Renal cortex interstitium (tissue), 11 donors: ENCODE data around the gene GRM5. TPM values are rescaled to one million over a fixed set of nuclear protein-coding genes. Genes with fewer than 3 reads are reported as not detected.
"Not testable (repeated sequence)": the region's sequence is repeated elsewhere in the genome, so short reads cannot be mapped to it uniquely, and the experiment has no call there.

Source experiments
- DNase-seq, 11 donors: peaks; one replicate each; pipeline ENCODE4 v3.0.0-alpha.2; 2013; ENCODE audit warnings: low read depth in 9 of 11, low spot score in 4 of 11; ENCODE audit errors: extremely low read depth in 1 of 11
- polyA plus RNA-seq, 3 donors: library from polyadenylated mRNA; unstranded; fragments of 120-200 nt; gene quantifications; one replicate each; pipeline ENCODE4 v1.2.1, GENCODE V29; 2013; ENCODE audit not compliant: insufficient read length in 3 of 3

GRM5 gene
- polyA plus RNA-seq, 3 donors = 0.12 to 0.38 (median 0.19) TPM

DNA sequence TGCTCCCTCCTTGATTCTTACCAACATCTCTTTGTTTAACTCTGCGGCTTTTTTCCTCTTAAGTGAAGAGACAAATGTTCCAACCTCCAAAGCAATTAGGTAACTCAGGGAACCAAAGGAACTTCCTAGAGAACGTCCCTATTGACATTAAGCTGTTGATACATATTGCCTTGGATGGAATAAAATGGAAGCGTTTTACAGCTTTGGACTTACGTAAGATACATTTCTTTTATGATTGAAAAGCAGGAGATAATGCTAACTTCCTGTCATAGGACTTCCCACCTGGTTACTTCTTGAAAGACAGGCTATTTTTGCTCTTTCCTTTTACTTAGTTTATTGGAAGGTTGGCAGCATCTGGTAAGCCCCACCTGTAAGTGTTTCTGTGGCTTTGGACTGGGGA, 482.5 kb downstream of the GRM5 start:
- DNase-seq = no peak

DNA sequence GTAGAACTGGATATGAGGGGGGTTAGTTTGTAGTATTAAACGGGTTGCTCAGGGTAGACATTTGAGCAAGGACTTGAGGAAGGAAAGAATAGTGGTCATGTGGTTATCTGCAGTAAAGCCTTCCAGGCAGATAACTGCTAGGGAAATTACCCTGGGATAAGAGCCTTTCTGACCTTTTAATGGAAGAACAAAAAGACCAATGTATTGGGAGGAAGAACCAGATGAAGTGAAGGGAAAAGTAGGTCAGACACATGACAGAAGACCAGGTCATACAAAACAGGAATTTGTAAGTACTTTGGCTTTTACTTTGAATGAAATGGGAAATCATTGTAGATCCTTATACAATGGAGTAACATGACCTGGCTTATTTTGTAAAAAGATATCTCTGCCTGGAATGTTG, 486.3 kb downstream of the GRM5 start:
- no peak for DNase-seq

DNA sequence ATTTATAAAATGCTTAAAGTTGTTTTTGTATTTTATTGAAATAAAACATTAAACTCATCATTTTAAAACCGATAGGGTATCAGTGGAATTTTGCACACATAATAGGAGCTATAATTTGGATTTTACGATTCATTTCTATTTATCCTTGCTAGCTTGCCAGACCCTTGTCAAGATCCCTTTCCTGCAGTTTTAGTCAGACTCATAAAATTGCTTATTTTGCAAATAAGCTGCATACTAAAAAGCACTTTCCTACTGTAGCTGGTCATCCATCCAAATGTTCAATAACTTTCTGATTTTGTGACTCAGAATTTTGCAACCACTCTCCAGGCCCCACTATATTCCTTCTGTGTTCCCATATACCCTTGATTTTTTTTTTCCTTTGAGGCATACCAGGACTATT, 489.0 kb downstream of the GRM5 start:
- peak in 1 of 11 donors; percentile 6 for DNase-seq

DNA sequence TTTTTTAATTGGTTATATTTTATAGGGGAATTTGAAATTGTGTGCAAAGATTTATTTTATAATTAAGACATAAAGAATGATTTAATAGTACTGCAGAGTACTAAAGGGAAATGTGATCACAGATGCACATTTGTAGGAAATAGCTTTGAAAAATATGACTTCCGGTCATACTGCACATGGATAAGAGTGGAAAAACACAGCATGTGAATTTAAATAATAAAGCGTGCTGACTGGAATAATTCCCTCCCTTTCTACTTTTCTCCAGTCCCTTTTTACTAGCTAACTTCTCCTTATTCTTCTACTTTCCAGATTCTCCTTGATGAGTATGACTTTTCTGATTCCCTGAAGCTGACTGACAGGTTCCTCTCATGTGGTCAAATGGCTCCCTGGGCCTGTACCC, 489.9 kb downstream of the GRM5 start:
- peak in 3 of 11 donors; percentile 33 to 54 (median 48) for DNase-seq

DNA sequence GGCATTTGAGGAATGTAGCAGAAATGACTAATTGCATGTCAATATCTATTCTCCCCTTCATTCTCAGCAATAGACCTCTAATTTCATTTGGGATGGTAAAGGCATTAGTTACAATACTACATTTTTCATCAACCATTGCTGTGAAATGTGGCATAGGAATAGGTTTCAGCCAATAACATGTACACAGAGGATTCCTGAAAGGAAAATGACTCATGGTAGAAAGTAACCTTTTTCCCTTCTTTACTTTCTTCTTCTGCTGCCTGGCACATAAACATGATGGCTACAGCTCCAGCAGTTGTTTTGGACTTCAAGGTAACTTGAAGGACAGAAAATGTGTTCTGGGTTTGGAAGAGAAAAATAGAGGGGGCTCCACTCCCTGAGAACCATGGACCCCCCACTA, 496.4 kb downstream of the GRM5 start:
- DNase-seq = no peak

DNA sequence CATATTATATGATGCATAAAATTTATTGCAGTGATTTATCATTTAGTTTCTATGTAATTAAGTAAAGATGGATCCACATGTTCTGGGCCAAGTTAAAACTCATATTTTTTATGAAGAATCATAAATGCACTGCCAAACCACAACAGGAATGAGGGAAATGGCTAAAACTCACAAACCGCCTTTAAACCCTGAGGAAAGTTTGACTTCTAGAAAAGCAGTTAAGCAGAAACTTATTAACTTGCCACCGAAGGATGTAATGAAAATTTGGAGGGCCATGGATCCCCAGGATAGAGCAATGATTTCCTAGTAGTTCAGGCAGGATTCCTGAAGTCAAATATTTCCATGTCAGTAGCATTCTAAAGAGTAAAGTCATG, 510.0 kb downstream of the GRM5 start:
- DNase-seq = peak in 1 of 11 donors; percentile 40

DNA sequence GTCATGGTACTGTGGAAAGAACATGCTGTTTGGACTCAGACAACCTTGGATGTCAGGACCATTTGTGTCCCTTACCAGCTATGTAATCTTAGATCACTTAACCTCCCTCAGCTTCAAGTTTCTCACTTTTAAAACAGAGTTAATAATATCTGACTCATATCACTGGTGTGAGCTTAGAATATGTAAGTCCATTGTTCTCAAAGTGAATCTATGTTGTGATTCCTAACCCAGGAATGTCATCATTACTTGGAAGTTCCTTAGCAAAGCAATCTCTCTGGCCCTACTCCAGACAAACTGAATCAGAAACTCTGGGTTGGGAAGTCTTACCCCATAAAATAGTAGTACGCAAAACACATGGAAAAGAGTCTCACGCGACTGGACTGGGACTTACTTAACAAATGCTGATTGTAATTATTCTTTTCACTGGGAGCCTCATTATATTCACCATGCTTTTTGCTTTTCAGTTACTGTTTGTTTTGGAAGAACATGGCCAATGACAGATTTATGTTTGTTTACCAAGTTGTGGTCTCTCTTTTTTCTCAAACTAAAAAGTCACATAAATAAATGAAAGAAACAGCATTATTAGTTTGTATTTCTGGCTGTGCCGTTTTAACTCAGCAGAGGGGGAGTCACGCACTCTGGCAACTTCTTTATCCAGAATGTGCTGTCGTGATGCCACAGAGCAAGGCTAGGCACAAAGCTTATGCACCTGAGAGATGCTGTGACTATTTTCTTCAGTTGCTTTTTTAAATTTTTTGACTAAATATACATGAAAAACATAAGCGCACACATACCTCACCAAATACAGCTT, 510.6 kb downstream of the GRM5 start:
- DNase-seq = peak in 6 of 11 donors; percentile 41 to 82 (median 75)

DNA sequence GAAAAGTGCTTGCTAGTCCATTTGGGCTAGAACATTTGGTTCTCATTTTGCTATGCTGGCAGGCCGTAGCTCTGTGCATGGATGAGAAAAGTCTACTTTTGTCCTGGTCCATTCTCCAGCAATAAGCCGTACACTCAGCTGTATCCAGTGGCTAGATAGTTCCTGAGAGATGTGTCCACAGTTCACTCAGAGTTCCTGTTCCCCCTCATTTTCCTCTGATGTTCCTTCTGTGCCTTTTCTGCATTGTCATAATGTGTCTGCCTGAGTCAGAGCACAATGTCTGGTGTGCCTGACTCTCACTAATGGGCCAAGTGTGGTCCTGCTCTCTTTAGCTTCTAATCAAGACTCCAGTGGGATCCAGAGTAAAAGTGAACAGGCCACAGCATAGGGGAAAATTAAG, 512.6 kb downstream of the GRM5 start:
- no peak for DNase-seq

DNA sequence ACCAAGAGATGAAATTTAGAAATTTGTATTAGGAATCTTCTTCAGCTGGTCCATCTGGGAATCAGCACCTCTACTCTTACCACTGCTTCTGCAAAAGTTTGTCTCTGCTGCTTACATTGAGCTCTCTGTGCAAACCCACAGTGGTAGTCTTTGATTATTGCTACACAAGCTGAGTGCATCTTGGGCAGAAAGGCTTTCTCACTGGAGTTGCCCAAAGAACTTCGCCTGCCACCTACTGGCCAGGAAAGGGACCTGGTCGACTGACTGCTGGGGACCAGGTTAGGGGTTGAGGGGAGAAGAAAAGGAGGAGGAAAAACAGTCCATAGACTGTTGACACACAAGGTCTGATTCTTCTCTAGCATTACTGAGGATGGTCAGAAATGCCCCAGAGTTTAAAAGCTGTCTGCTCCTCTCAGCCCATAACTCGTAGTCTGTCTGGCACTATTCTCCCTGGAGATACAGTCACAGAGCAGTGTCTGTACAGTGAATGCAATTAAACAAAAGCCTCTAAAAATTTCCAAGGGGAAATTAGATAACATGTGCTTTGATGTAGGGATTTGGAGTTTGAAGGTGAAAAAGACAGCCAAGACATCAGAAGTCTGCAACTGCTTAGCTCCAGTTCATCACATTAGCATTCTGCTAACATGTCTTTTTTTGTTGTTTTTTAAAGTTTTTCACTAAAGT, 513.3 kb downstream of the GRM5 start:
- no peak for DNase-seq

DNA sequence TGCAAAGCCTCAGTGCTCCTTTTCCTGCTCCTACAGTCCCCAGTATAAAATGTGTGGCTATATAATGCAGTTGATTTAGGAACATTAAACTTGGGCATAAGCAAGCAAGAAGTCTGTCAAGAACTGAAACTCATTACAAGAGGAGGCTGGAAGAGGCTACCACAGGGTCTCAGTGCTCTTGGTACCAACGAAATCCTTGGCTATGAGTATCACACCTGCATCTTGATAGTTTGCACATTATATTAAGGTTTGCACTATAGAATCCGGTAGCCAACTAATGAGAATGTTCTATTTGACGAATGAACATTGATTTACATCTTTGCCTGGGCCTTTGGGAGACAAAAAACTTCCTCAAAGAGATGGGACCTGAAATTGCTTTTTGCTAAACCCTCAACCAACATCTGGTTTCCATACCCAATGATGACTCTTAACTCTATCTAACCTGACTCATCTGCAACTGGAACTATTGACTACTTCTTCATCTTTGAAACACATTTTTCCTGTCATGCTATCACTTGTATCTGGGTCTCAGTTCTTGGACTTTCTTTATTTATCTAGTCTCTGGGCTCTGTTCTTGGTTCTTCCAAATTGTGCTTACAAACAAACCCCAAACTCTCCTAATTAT, 521.0 kb downstream of the GRM5 start:
- DNase-seq = no peak

DNA sequence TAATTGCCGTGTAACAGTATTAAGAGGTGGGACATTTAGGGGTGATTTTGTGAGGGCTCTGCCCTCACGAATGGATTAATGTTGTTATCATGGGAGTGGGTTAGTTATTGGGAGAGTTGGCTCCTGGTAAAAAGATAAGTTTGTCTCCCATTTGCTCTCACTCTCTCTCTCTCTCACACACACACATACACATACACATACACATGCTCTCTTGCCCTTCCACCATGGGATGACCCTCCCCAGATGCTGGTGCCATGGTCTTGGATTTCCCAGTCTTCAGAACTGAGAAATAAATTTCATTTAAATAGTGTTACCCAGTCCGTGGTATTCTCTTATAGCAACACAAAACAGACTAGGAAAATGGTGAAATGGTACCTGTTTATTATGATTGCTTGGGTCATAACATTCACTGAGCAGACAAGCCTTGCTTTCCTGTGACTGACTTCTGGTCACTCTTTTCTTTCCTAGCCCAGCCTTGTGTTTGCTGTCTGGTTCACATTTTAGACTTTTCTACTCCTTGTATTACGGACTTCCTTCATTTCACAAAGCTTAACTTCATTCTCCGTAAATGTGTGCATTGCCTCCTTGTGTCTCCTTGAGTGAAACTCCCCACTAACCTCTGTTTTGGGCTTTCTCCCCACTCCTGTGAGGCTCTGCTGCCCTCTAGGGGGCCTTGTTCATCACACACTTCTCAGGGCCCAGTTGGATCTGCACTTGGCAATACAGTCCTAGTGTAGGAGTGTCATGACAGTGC, 521.7 kb downstream of the GRM5 start:
- peak; percentile 75 to 91 (median 81) for DNase-seq

DNA sequence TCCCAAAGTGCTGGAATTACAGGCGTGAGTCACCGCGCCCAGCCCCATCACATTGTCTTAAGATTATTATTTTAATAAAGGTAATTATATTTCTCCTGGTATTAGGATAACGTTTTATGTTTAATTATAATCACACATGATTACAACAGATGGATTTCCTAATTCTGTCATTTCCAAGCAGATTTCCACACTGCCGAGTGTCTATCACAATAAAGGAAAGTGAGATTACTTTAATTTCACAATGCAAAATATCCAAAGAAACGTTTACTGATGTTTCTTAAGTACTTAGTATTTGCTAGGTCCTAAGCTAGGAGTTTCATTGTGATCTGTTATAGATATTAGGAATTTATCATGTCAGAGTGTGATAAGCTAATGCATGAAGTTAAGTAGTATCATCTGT, 524.8 kb downstream of the GRM5 start:
- DNase-seq = no peak

DNA sequence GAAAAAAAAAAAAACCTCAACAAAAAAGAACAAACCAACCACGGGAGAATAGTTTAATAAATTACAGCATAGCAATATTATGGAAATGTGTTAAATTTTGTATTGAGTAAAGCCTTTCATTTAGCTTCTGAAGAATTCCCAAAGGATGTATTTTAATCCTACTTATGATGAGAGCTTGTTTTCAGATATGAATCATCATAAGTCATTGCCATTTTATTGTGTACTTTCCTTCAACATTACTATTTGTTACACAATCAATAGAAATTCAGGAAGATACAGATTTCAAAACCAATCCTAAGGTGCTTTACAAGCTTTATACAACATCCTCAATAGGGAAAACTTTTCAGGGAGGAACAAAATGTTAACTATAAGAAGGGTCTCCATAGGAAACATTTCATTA, 527.7 kb downstream of the GRM5 start:
- no peak for DNase-seq

DNA sequence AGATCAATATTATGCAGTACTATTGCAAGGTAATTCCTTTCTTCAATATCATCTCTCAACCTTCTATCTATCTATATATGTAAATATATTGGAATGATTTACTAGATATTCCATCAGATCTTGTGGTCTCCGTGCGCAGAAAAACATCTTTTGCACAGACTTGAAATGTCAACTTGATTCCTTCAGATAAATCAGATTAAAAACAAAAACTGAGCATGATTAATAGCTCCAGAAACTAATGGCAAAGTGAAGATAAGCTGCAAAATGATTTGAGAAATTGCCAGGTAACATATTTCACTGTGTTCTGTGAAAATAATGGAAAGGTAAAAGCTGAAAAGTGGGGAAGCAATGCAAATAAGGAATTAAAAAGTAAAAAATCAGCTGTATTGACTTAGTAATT, 528.2 kb downstream of the GRM5 start:
- no peak for DNase-seq

DNA sequence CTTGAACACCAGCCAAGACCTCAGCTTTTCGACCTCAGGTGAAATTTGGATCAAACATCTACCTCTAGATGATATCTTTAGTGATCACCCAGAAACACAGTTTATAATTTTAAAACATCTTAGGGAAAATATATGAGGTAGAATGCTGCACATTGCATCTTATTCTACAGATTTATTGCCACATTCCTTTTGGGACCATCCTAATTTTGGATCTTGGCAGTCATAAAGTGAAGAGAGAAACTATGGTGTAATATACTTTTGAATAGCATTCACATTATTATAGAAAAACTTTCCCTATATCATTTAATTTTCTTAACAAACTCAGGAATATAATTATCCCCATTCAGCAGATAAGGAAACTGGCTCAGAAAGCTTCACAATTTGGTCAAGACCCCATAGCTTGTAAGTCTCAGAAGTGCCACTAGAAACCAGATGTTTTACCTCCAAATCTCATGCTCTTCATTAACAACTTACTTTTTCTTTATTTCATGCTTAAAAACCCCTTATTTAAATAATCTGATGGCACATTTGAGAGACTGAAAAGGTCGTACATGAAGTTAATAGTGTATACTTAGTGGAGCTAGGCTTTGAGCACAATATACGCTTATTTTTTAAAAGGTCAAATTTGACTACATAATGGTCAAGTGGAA, 529.0 kb downstream of the GRM5 start:
- DNase-seq = no peak

DNA sequence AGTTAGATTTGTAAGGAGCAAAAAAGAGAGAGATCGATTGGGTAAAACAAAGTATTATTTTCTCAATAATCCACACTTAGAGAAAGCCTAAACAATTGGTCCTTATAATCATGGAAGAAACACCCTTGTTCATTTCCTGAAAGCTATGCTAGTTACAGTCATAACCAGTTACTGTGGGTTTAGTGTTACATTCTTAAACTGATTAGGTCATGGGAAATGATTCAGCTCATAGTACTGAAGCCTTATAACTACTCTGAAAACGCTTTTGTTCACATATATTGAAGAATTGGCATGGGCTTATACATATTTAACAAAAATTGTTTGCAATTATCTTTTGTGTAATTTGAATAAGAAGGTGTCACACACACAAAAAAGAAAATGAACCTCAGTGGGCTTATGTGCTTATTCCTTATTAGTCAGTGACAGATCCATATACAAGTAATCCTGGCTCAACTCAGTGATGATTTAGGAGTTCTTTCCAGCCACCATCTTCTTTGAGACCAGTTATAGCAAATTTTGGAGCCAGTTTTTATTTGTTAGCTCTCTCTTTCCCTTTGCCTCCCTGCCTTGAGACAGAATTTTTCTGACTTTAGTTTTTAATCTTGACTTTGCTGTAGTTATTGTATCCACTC, 529.8 kb downstream of the GRM5 start:
- no peak for DNase-seq

DNA sequence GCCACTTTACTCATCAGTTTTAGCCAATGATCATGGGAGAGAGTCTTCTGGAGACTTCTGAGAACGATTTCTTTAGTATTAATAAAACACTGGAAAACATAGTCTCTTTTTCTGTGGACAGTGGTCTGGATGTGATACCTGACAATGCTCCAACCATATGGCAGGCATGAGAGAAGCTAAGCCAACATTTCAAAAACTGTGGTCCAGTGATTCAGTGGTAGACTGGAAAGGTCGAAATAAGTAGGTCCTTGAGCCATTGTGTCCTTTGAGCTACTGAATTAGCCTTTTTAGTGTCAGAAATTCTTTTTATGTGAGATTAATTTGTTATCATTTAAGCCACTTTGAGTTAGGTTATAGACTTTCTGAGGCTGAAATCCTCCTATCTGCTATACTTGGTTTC, 530.5 kb downstream of the GRM5 start:
- no peak for DNase-seq

DNA sequence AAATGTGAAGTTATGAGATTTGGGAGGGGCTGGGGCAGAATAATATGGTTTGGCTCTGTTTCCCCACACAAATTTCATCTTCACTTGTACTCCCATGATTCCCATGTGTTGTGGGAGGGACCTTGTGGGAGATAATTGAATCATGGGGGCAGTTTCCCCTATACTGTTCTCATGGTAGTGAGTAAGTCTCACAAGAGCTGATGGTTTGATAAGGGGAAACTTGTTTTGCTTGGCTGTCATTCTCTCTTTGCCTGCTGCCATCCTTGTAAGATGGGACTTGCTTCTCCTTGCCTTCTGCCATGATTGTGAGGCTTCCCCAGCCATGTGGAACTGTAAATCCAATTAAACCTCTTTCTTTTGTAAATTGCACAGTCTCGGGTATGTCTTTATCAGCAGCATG, 531.1 kb downstream of the GRM5 start:
- DNase-seq = not testable (repeated sequence)

DNA sequence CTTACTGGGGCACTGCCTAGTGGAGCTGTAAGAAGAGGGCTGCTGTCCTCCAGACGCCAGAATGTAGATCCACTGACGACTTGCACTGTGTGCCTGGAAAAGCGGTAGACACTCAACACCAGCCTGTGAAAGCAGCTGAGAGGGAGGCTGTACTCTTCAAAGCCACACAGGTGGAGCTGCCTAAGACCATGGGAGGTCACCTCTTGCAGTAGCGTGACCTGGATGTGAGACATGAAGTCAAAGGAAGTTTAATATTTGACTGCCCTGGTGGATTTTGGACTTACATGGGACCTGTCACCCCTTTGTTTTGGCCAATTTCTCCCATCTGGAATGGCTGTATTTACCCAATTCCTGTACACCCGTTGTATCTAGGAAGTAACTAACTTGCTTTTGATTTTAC, 531.6 kb downstream of the GRM5 start:
- no peak for DNase-seq
